Fibroblast of lung (primary cell): ENCODE data around the gene FAM131A.

ENCODE experiments used
- CTCF ChIP-seq, 2 donors: IDR thresholded peaks in 1 of 2; conservative IDR thresholded peaks in 1 of 2; 1 replicate in 1 of 2; 2 replicates in 1 of 2; pipeline ENCODE4 v1.5.1; 2011 to 2012; ENCODE audit warnings: low read length in 2 of 2, control low read depth in 1 of 2, inconsistent platforms in 1 of 2, low read depth in 1 of 2, mild to moderate bottlenecking in 1 of 2
- EZH2 ChIP-seq: IDR thresholded peaks from 2 replicates; pipeline ENCODE4 v1.5.1; 2012; ENCODE audit warnings: low read length, control low read depth, mild to moderate bottlenecking; ENCODE audit errors: missing control alignments

- TF ChIP-seq CTCF (conservative IDR thresholded peaks at IDR 0.05 in 1 of 2, IDR thresholded peaks at IDR 0.05 in 1 of 2; ENCODE audit: low read depth in 1 of 2, low read length in 2 of 2) (no peak), EZH2 (no peak)
These were observed 10.1 kb downstream of the FAM131A start for GRCh38 chr3:184347321-184348056.
